Thyroid gland (tissue), 4 donors: ENCODE data around the gene TANC1.

Experiments used
- CTCF ChIP-seq, 6 experiments: fragments of 200-600 bp in 3 of 6; fragments of 450-650 bp in 3 of 6; sonication (generic) in 3 of 6; IDR thresholded peaks; one replicate each; pipeline ENCODE4 v1.5.1; 2016 to 2019; ENCODE audit warnings: antibody characterized with exemption in 6 of 6, mild to moderate bottlenecking in 2 of 6, inconsistent platforms in 1 of 6, moderate library complexity in 1 of 6
- POLR2A ChIP-seq, 2 donors: fragments of 450-650 bp; IDR thresholded peaks; one replicate each; pipeline ENCODE4 v1.6.1; 2017; ENCODE audit warnings: antibody characterized with exemption in 2 of 2, mild to moderate bottlenecking in 2 of 2, moderate library complexity in 1 of 2

- TF ChIP-seq CTCF (IDR thresholded peaks at IDR 0.05), result no peak
- no peak for TF ChIP-seq POLR2A (IDR thresholded peaks at IDR 0.05)
Observed at GRCh38 chr2:159010340-159010739, 41.9 kb downstream of the TANC1 start.
